Nephron (organoid): ENCODE results near the gene TTC12.

Experiments
- H3K27ac Mint-ChIP-seq, 3 experiments: 2 replicates each; pipeline ENCODE4 v1.8.0; 2020; ENCODE audit warnings: mixed read lengths in 3 of 3, mild to moderate bottlenecking in 2 of 3, moderate library complexity in 1 of 3
- H3K27me3 Mint-ChIP-seq: 2 replicates; pipeline ENCODE4 v1.8.0; 2021; ENCODE audit warnings: low read depth, mild to moderate bottlenecking, moderate library complexity, mixed read lengths
- H3K36me3 Mint-ChIP-seq: 2 replicates; pipeline ENCODE4 v1.8.0; 2020; ENCODE audit warnings: low read depth, mixed read lengths
- H3K4me1 Mint-ChIP-seq: 2 replicates; pipeline ENCODE4 v1.8.0; 2020; ENCODE audit warnings: mixed read lengths
- H3K4me3 Mint-ChIP-seq, 3 experiments: 2 replicates each; pipeline ENCODE4 v1.8.0; 2020; ENCODE audit warnings: mild to moderate bottlenecking in 3 of 3, mixed read lengths in 3 of 3, moderate library complexity in 2 of 3
- H3K9me3 Mint-ChIP-seq: 2 replicates; pipeline ENCODE4 v1.8.0; 2020; ENCODE audit warnings: mixed read lengths
- CTCF ChIP-seq, 3 experiments: fragments of 200-600 bp; sonication (generic); IDR thresholded peaks; one replicate each; pipeline ENCODE4 v1.5.0; 2021; ENCODE audit warnings: antibody characterized with exemption in 3 of 3; ENCODE audit not compliant: unreplicated experiment in 3 of 3

The TTC12 gene

DNA sequence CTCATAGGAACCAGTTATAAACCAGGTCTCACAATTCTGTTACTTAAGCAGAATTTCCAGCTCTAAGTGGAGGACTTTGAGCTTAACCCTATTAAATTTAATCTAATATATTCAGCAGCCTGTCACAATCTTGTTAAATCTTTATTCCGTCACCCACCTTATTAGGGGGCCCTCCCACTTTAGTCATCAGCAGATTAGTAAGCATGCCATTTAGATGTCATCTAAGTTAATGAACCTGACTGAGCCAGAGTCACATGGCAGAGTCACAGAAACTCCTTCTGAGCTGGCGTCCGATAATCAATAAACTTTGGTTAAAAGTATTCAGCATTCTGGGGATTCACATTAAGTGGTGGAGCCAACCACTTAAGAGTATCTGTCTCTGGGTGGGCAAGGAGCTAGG, 35.1 kb downstream of the TTC12 start:
- Mint-ChIP-seq H3K9me3 (no peaks in the 10 kb centered on the region), H3K4me3 (no peak overlapping the region), H3K36me3 (peaks cover 38% of the 10 kb centered on the region), H3K27ac (no peak overlapping the region), H3K27me3 (no peaks in the 10 kb centered on the region), H3K4me1 (peaks cover 3% of the 10 kb centered on the region)
- TF ChIP-seq CTCF (IDR thresholded peaks at IDR 0.05; ENCODE audit: unreplicated experiment in 3 of 3): no peak

GRCh38 chr11:113350336-113351067, 36.1 kb downstream of the TTC12 start:
- H3K27me3 Mint-ChIP-seq: no peaks in the 10 kb centered on the region
- H3K36me3 Mint-ChIP-seq: peaks cover 45% of the 10 kb centered on the region
- H3K9me3 Mint-ChIP-seq: peaks cover 3% of the 10 kb centered on the region
- H3K4me1 Mint-ChIP-seq: peaks cover 3% of the 10 kb centered on the region
- TF ChIP-seq CTCF (IDR thresholded peaks at IDR 0.05; ENCODE audit: unreplicated experiment in 3 of 3): no peak
- no peak overlapping the region for H3K27ac Mint-ChIP-seq
- no peak overlapping the region for H3K4me3 Mint-ChIP-seq

GRCh38 chr11:113351068-113351450, 36.7 kb downstream of the TTC12 start:
- Mint-ChIP-seq H3K36me3 (peaks cover 50% of the 10 kb centered on the region), H3K27me3 (no peaks in the 10 kb centered on the region), H3K4me1 (no peaks in the 10 kb centered on the region), H3K4me3 (no peak overlapping the region), H3K9me3 (peaks cover 9% of the 10 kb centered on the region), H3K27ac (no peak overlapping the region)
- TF ChIP-seq CTCF (IDR thresholded peaks at IDR 0.05; ENCODE audit: unreplicated experiment in 3 of 3): no peak

DNA sequence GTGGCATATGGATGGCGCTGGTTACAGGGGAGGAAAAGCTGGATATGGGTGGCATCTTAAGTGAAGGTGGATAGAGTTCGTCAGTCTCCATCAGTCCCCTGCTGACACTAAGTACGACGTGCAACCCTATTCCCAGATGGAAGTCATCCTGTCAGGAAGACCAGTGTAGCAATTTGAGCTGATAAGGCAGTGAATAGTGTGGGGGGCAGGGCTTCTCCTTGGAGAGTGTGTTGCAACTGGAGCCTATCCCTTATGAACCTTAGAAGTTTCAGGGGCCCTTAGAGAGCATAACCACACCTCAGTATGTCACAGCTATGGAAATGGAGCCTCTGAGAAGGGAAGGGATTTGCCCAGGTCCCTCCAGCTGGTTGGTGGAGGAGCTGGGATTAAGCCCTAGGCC, 37.1 kb downstream of the TTC12 start:
- peaks cover 11% of the 10 kb centered on the region for H3K9me3 Mint-ChIP-seq
- no peaks in the 10 kb centered on the region for H3K27me3 Mint-ChIP-seq
- H3K36me3 Mint-ChIP-seq: peaks cover 55% of the 10 kb centered on the region
- no peak for TF ChIP-seq CTCF (IDR thresholded peaks at IDR 0.05; ENCODE audit: unreplicated experiment in 3 of 3)
- no peaks in the 10 kb centered on the region for H3K4me1 Mint-ChIP-seq
- no peak overlapping the region for H3K27ac Mint-ChIP-seq
- no peak overlapping the region for H3K4me3 Mint-ChIP-seq

DNA sequence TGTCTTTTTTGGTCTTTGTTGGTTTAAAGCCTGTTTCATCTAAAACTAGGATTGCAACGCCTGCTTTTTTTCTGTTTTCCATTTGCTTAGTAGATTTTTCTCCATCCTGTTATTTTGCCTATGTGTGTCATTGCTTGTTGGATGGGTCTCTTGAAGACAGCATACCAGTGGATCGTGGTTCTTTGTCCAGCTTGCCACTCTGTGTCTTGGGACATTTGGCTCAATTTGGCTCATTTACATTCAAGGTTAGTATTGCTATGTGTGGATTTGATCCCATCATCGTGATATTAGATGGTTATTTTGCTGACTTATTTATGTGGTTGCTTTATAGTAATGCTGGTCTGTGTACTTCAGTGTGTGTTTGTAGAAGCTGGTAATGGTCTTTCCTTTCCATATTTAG, 41.8 kb downstream of the TTC12 start:
- Mint-ChIP-seq H3K4me3 (no peak overlapping the region), H3K9me3 (peaks cover 21% of the 10 kb centered on the region)
- TF ChIP-seq CTCF (IDR thresholded peaks at IDR 0.05; ENCODE audit: unreplicated experiment in 3 of 3): no peak

GRCh38 chr11:113363406-113363805, 49.0 kb downstream of the TTC12 start:
- Mint-ChIP-seq H3K27me3 (no peaks in the 10 kb centered on the region), H3K9me3 (no peaks in the 10 kb centered on the region), H3K4me3 (no peak overlapping the region), H3K36me3 (peaks cover 46% of the 10 kb centered on the region), H3K27ac (no peak overlapping the region), H3K4me1 (no peaks in the 10 kb centered on the region)
- no peak for TF ChIP-seq CTCF (IDR thresholded peaks at IDR 0.05; ENCODE audit: unreplicated experiment in 3 of 3)

More for the DNA sequence above, 41.8 kb downstream of the TTC12 start:
- Mint-ChIP-seq H3K27me3 (no peaks in the 10 kb centered on the region), H3K36me3 (peaks cover 89% of the 10 kb centered on the region), H3K27ac (no peak overlapping the region), H3K4me1 (no peaks in the 10 kb centered on the region)
